GM12872 (cell line): ENCODE measurements around the gene PSMD2.

ENCODE experiments used
- CTCF ChIP-seq: IDR thresholded peaks from 3 replicates; pipeline ENCODE4 v1.5.1; 2011; ENCODE audit warnings: low read depth, mild to moderate bottlenecking, low read length, moderate library complexity; ENCODE audit not compliant: insufficient read depth

The PSMD2 gene

GRCh38 chr3:184322731-184323487 lies 23.9 kb downstream of the PSMD2 start:
- TF ChIP-seq CTCF, result no peak

GRCh38 chr3:184323696-184324095 lies 24.7 kb downstream of the PSMD2 start:
- TF ChIP-seq CTCF, result no peak

GRCh38 chr3:184325269-184325668 lies 26.2 kb downstream of the PSMD2 start:
- TF ChIP-seq CTCF, result no peak

GRCh38 chr3:184325715-184326369 lies 26.8 kb downstream of the PSMD2 start:
- TF ChIP-seq CTCF, result no peak

- TF ChIP-seq CTCF, result no peak
Measured at GRCh38 chr3:184327171-184327570, 28.1 kb downstream of the PSMD2 start.

GRCh38 chr3:184328516-184328915 lies 29.5 kb downstream of the PSMD2 start:
- TF ChIP-seq CTCF, result no peak

GRCh38 chr3:184332370-184333090 lies 33.5 kb downstream of the PSMD2 start:
- no peak for TF ChIP-seq CTCF
